Lower leg skin (tissue), 3 donors: ENCODE results near the gene YWHAE.

Experiments used
- POLR2A ChIP-seq, 2 donors: fragments of 450-650 bp; IDR thresholded peaks; one replicate each; pipeline ENCODE4 v1.6.1; 2016 to 2017; ENCODE audit warnings: antibody characterized with exemption in 2 of 2, mild to moderate bottlenecking in 1 of 2, moderate library complexity in 1 of 2
- TF ChIP-seq, protein P1 (sequence below), 3 donors: fragments of 450-650 bp; IDR thresholded peaks; one replicate each; pipeline ENCODE4 v1.5.1; 2016; ENCODE audit warnings: antibody characterized with exemption in 3 of 3, mild to moderate bottlenecking in 3 of 3, moderate library complexity in 2 of 3

DNA sequence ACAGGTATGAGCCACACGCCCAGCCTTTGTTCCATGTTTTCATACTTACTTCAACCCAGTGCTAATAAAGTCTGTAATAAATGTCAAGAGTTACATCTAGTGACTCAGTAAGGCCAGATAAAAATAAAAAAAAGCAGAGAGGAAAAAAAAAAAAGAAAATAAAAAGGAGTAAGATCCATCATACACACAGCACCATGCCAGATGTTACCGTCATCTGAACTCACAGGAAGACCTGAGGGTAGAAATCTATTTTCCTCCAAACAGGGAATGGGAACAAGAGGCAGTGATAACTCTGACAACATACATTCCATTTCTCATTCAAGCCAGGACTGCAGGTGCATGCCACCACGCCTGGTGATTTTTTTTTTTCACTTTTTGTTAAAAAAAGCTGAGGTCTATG, 35.3 kb upstream of the YWHAE start:
- TF ChIP-seq, protein P1, sequence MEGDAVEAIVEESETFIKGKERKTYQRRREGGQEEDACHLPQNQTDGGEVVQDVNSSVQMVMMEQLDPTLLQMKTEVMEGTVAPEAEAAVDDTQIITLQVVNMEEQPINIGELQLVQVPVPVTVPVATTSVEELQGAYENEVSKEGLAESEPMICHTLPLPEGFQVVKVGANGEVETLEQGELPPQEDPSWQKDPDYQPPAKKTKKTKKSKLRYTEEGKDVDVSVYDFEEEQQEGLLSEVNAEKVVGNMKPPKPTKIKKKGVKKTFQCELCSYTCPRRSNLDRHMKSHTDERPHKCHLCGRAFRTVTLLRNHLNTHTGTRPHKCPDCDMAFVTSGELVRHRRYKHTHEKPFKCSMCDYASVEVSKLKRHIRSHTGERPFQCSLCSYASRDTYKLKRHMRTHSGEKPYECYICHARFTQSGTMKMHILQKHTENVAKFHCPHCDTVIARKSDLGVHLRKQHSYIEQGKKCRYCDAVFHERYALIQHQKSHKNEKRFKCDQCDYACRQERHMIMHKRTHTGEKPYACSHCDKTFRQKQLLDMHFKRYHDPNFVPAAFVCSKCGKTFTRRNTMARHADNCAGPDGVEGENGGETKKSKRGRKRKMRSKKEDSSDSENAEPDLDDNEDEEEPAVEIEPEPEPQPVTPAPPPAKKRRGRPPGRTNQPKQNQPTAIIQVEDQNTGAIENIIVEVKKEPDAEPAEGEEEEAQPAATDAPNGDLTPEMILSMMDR (IDR thresholded peaks at IDR 0.05) = no peak
- TF ChIP-seq POLR2A (IDR thresholded peaks at IDR 0.05) = no peak
